ENCODE results near the gene TBC1D2.
"Not testable (repeated sequence)": the region's sequence is repeated elsewhere in the genome, so short reads cannot be mapped to it uniquely, and the experiment has no call there.

The TBC1D2 gene

GRCh38 chr9:98189412-98189811 is 66.0 kb downstream of the TBC1D2 start:
- no peak for DNase-seq (ENCODE audit: low read depth in 2 of 2)

DNA sequence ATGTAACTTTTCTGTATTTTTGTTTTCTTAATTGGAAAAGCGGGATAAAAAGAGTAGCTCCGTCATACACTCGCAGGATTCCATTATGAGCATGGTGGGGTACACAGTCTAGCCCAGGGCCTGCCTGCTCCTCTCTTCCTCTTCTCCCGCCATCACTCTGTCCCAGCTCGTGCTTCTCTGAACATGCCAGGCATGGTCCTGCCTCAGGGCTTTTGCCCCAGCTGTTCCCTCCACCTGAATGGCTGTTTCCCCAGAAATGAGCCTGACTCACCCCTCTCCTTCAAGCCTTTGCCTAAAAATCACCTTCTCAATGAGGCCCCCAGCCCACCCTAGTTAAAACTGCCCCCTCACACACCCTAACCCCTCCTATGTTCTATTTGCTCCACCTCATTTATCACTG is 67.5 kb downstream of the TBC1D2 start:
- DNase-seq (ENCODE audit: low read depth in 2 of 2): no peak

DNA sequence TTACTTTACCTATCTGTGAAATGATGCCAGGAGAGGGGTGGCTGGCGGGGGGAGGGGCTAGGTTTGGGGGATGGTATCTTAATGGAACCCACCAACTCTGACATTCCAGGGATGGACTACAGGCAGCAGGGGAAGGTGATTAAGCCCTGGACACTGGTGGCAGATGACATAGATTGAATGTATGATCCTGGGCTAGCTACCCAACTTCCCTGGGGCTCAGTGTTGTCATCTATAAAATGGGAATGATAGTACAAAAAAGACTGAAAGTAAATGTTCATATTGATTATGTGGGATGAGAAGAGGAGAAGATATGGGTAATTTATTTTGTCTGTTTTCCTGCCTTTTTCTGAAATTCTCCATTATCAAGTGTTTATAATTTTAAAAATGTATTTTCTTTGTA is 69.2 kb downstream of the TBC1D2 start:
- DNase-seq (ENCODE audit: low read depth in 2 of 2): no peak

GRCh38 chr9:98185611-98186171 is 69.8 kb downstream of the TBC1D2 start:
- DNase-seq (ENCODE audit: low read depth in 2 of 2): no peak

DNA sequence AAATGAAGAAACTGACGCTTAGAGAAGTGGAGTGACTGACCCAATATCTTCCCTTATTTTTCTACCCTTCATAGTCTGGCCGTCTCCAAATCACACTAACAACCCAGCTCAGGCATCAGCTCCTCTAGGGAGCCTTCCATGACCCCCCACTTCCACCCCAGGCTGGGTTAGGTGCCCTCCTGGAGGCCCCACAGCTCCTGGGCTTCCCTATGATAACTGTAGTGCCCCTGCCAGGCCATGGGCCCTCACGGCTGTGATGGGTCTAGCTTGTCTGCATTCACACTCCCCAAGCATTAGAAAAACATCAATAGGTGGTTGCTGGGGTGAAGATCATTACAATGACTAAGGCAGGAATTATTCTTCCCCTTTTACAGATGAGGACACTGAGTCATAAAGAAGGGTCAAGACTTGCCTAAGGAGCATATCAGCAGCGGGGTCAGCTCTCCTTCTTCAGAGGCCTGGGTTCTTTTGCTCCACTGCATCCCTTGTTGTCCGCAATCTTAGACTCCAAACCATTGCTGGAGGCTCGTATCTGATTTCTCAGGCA is 70.4 kb downstream of the TBC1D2 start:
- no peak for DNase-seq (ENCODE audit: low read depth in 2 of 2)

GRCh38 chr9:98184326-98184725 is 71.1 kb downstream of the TBC1D2 start:
- DNase-seq (ENCODE audit: low read depth in 2 of 2): no peak

GRCh38 chr9:98182889-98183599 is 72.4 kb downstream of the TBC1D2 start:
- DNase-seq (ENCODE audit: low read depth in 2 of 2): no peak

DNA sequence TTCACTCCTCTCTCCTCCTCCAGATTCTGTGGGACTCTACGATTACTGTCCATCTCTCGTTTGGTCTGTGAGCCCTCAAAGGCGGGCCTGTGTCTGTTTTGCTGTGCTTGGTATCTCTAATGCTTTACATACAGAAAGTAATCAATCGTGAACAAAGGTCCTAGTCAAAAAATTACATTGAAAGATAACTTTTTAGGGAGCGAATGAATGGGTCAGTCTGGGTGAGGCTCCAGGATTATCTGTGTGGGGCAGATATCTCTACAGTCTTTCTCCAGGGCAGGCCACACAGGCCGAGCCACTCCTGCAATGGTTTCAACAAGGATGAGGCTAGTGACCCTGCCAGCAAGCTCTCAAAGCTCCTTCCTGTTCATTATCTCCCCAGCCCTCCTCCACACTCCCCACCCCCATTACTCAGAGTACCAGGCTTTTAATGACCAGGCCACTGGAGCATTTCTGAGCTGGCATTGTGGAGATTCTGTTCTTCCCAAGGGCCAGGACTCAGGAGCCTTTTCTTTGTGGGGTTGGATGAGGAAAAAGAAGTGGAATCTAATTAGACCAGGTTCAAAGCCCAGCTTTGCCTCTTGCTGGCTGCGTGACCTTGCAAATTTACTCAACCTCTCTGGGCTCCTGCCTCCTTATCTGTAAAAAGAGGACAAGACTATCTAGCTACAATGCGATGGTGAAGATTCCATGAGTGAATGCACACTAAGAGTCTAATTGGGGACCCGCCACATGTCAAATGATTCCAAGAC is 73.2 kb downstream of the TBC1D2 start:
- no peak for DNase-seq (ENCODE audit: low read depth in 2 of 2)

GRCh38 chr9:98181746-98182068 is 73.7 kb downstream of the TBC1D2 start:
- DNase-seq (ENCODE audit: low read depth in 2 of 2): no peak

GRCh38 chr9:98180996-98181395 is 74.5 kb downstream of the TBC1D2 start:
- no peak for DNase-seq (ENCODE audit: low read depth in 2 of 2)

DNA sequence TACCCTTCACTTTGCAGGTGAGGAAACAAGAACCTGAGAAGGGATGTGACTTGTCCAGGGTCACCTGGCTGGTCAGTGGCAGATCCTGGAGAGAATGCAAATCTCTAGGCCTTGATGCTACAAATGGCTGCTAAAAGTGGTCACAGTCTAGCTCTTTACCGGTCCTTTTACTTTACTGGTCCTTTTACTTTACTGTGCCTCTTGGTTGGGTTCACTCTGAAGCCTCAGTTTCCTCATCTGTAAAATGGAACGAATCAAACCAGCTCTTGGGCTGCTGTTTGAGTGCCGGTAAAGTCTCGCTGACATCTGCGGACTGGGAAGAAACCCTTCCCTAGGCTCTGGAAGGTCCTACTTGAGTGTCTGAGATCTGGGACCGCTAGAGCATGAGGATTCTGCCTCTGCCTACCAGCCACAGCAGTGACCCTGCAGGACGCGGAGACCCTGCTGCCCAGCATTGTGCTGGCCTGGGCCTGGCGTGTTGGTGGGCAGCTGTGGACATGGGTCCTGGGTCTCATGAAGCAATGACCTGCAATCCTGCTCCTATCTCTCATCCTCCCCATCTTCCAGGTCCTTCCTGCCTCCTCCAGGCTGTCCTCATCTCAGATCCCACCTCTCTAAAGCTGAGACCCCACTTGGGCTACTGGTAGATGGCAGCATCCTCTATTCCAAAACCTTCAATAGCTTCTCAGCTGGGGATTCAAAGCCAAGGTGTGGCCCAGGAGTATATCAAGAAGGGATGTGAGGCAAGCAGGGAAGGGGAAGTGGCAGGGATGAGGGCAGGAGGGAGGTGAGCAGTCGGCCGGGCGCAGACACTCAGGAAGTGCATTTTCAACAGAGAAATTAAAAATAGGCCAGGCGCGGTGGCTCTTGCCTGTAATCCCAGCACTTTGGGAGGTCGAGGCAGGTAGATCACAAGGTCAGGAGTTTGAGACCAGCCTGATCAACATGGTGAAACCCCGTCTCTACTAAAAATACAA is 76.3 kb downstream of the TBC1D2 start:
- no peak for DNase-seq (ENCODE audit: low read depth in 2 of 2)

GRCh38 chr9:98176391-98177259 is 78.8 kb downstream of the TBC1D2 start:
- DNase-seq (ENCODE audit: low read depth in 2 of 2): no peak

- no peak for DNase-seq (ENCODE audit: low read depth in 2 of 2)
These were observed 79.7 kb downstream of the TBC1D2 start for GRCh38 chr9:98175762-98176161.

DNA sequence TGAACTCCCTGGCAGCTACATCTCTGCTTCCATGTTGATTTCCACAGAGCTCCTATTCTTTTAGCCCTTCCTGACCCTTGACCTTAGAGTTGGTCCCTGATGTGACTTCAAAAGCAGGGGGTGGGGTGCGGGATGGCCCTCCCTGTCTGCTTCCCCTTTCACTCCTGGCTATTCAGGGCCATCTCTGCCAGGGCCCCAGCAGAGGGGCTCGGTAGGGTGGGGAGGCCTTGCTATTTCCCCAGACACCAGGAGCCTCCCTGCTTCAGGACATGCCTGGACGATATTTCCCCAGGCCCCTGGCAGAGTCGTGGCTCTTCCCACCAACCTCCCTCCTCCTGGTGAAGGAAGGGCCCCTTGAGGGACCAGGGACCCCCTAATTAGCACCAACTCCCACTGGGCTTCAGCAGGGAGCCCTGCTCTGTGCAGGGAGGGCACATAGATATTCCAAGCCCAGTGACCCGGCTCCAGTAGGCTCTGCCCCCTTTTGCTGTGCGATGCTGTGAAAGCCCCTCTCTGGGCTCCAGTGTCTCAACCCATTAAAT is 80.3 kb downstream of the TBC1D2 start:
- no peak for DNase-seq (ENCODE audit: low read depth in 2 of 2)

DNA sequence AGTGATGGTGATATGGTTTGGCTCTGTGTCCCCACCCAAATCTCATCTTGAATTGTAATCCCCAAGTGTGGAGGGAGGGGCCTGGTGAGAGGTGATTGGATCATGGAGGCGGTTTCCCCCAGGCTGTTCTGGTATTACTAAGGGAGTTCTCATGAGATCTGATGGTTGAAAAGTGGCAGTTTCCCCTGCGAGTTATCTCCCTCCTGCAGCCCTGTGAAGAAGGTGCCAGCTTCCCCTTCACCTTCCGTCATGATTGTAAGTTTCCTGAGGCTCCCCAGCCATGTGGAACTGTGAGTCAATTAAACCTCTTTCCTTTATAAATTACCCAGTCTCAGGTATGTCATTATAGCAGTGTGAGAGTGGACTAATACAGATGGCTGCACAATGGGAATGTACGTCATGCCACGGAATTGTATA is 80.9 kb downstream of the TBC1D2 start:
- not testable (repeated sequence) for DNase-seq (ENCODE audit: low read depth in 2 of 2)

GRCh38 chr9:98173181-98173580 is 82.3 kb downstream of the TBC1D2 start:
- DNase-seq (ENCODE audit: low read depth in 2 of 2): no peak

DNA sequence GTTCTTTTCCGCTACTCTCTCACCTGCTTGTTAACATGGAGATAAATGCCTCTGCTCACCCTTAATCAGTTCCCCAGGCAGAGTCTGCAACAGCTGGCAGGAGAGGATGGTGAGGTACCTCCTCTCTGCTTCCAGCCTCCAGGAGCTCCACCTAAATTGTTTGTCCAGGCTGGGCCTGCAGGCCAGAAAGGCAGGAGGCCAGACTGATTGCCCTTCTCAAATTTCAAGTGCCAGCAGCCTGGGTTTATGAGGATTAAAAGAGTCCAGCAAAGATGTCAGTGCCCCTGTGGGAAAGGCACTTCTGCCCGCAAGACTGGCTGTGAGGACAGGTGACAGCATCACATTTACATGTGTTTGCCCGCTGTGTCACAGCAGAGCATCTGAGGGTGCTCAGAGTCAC is 82.8 kb downstream of the TBC1D2 start:
- DNase-seq (ENCODE audit: low read depth in 2 of 2): no peak

DNA sequence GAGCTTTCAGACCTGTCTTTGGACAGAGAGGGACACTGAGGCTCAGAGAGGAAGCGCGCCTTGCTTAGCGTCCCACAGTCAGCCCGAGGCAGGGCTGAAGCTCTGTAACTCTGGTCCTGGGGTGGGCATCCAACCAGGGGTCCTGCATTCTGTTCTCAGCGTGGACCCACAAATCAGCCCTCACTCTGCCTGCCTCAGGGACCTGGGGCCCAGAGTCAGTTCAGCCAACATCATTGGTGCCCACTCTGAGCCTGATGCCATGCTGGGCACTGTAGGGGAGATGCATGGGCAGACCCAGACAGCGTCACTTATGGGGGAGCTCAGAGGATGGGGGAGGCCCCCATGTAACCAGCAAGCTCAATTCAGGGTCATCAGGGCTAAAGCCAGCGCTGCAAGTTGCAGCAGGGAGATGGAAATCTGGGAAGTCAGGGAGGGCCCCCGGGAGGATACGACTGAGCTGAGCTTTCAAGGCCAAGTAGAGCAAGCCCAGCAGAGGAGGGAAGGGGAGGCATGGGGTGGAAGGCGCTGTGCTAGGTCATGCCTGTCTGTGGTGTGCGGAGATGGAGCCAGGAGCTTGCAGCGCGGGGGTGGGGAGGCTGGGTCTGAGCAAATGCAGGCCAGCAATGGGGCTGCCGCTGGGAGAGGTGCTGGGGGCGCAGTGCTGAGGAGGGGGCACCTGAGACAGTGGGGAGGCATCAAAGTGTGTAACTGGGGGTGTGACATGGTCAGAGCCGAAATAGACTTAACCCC is 84.1 kb downstream of the TBC1D2 start:
- DNase-seq (ENCODE audit: low read depth in 2 of 2): no peak

DNA sequence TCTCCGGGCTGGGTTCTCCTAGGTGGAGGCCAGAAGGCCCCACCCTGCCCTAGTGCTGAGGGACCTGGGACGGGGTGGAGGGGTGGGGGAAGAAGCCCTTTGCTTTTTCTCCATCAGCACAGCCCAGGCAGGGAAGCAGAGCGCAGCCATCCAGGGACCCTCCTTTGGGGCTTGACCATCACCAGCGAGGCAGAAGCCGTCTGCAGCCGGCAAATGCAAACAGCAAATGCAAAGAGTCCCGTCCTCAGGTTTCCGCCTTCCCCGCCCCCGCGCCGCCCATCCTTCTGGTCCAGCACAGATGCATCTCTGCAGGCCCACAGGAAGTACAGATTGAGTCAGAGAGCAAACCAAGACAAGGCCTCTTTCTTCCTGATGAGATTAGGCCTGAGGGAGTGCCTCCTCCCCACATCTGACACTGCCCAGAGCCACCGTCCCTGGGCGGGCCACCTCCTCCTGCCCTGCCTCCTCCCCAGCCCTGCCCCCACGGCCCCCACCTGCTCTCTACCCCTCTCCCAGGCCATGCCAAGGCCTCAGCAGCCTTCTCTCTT is 86.4 kb downstream of the TBC1D2 start:
- DNase-seq (ENCODE audit: low read depth in 2 of 2): no peak
